Fibroblast of gingiva (primary cell): ENCODE measurements around the gene FAM131B.
"Not testable (repeated sequence)": the region's sequence is repeated elsewhere in the genome, so short reads cannot be mapped to it uniquely, and the experiment has no call there.

ENCODE experiments used
- DNase-seq: peaks from one replicate; pipeline ENCODE4 v3.0.0-alpha.2; 2011; ENCODE audit warnings: low read depth

Gene FAM131B

DNA sequence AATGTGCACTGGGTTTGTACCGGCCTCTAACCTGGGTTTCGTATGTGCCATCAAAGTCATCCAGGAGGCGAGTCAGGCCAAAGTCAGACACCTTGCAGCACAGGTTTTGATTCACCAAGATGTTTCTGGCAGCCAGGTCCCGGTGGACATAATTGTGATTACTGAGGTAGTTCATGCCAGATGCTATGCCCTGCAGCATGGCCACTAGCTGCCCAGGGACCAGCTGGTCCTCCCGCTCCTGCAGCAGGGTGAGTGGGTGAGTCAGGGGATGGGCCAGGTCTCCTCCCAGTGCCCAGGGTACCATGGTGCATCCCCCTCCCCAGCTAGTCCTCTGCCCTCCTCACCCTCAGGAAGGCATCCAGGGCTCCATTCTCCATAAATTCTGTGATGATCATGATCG is 32.3 kb upstream of the FAM131B start:
- no peak for DNase-seq

DNA sequence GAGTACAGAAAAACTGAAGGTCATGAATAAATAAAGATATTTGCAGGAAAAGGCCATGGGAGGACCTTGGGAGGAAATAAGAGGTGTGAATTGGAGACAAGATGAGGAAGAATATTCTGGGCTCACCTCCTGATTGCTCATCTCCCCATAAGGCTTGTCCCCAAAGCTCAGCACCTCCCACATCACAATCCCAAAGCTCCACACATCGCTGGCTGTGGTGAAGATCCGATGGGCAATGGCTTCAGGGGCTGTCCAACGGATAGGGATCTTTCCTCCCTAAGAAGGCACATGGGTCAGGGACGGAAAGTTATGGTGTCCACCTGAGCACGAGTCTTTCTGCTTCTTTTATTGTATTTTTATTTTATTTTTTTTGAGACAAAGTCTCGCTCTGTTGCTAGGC is 31.6 kb upstream of the FAM131B start:
- no peak for DNase-seq

DNA sequence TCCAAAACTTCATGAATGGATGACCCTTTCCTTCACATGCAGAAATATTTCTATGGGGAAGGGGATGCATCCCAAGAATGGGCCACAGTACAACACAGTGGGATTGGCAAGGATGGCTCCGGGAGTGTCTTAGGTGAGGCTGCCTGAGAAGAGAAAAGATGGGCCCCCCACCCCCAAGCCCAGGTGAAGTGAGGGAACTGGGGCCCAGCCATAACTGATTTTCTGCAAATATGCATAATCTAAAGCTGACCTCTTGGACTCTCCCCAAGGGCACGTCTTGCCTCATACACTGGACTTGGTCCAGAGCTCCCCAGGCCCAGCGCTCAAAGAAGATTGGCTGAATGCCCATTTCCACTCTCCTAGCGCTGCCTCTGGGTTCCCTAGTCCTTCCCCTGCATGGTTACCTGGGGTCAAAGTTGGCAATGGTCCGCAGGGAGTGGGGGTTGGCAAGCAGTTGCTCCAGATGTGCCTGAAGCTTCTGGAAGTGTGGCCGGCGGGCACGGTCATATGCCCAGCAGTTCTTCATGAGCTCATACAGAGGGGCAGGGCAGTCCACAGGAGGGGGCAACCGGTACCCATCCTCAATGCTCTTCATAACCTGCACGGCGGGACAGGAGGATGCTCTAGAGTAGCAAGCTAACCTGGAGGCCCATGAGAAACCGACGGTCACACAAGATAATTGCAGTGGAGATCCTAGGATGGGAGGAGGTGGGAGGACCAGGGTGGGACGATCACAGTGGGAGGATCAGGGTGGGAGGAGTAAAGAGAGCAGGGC is 30.9 kb upstream of the FAM131B start:
- DNase-seq = peak; percentile 26

DNA sequence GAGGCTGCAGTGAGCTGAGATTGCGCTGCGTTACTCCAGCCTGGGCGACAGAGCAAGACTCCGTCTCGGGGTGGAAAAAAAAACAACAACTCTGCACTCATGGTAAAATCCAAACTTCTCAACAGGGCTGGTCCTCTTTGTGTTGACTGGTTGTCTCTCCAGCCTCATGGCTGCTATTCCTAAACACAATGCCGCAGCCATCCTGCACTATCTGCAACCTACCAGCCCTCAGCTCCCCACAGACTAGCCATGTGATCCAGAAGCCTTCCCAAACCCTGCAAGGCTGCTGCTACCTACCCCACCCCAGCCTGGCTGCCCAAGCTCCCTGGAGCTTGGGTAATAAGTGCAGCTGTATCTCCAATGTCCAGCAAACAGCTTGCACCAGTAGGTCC is 30.4 kb upstream of the FAM131B start:
- DNase-seq = no peak

DNA sequence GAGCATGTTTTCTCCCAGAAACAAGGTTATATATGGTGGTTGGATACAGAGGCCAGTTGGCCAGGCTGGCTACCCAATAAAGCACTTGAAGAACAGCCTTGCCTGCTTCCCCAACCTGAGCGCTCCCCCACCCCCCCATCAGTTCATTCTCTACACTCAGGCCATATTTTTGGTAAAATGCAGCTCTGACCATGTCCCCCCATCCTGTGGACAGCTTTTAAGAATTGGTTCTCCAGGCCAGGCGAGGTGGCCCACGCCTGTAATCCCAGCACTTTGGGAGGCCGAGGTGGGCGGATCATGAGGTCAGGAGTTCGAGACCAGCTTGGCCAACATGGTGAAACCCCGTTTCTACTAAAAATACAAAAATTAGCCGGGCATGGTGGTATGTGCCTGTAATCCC is 29.9 kb upstream of the FAM131B start:
- not testable (repeated sequence) for DNase-seq

DNA sequence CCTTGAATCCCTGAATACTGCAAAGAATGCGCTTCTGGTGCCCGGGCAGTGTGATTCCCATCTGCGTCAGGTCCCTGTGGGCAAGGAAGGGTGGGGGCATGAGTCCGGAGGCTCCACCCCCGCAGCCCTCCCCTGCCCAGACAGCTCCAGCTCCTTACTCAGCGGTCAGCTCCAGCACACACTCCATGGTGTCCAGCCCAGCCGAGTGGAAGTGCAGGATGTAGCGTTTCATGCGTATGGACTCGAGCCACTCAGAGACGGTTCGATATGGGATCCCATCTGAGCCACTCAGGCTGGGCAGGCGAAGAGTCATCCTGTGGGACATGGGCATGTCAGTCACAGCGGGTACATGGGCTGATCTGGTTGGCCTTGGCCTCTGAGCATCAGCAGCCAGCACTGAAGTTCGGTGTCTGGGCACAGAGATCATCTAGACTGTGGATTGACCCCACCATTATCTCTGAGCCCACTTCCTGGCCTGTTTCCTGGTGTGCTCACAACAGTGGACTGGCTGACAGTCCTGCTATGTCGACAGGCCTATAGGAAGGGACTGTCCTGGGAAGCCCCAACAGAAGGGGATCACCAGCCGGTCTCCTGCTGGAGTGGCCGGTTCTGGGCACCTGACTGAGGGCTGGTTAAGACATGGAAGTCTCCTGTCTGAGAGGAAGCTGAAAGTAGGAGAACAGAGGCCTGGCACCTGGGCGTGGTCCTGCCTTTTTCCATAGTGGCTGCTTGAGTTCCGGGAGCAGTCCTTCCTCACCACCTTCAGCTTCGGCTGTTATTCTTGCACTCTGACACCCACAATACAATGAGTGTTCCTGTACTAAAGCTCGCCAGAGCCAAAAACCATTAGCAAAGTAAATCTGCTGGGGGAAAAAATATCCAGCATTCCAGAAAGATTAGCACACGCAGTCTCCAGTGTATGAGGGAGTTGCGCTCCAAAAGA is 29.2 kb upstream of the FAM131B start:
- DNase-seq = peak; percentile 60

DNA sequence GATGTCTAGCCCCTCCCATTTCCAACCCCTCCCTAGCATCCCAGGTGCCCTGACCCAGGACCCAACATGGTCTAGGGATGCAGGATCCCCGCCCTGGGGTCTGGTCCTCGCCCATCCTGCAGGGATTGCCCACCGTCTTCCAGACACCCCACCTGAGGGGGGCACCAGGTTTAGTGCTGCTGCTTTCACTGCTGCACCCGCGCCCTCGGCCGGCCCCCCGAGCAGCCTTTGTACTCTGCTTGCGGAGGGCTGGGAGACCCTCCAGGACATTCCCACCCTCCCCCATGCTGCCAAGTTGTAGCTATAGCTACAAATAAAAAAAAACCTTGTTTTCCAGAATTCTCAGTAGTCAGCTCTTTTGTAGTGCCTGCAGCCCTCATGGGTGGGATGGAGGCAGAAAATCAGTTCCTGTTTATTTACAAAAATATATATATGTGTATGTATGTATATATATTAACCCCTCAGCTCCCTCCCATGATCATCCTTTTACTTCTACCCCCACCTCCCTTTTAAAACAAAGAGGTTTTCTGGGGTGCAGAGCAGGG is 28.3 kb upstream of the FAM131B start:
- no peak for DNase-seq

DNA sequence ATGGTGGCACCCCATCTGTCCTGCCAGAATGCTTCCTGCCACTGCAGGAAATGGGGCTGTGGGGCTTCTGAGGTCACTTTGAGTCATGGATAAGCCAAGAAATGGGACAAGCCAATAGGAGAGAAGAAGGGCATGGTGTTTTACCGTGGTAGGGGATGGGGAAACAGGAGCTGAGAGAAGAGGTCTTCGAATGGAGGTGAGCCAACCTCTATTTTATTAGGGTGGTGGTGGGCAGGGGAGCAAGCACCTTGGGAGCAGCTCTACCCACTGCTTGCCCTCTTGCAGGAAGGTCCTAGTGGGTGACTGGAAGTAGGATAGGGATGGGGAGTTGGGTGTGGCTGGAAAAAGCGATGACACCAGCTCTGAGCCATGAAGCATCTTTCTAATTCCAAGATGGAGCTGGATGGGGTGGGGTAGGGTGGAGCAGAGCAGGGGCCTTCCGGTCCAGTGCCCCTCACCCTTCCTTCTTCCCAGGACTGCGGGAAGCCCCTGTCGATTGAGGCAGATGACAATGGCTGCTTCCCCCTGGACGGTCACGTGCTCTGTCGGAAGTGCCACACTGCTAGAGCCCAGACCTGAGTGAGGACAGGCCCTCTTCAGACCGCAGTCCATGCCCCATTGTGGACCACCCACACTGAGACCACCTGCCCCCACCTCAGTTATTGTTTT is 27.7 kb upstream of the FAM131B start:
- no peak for DNase-seq

DNA sequence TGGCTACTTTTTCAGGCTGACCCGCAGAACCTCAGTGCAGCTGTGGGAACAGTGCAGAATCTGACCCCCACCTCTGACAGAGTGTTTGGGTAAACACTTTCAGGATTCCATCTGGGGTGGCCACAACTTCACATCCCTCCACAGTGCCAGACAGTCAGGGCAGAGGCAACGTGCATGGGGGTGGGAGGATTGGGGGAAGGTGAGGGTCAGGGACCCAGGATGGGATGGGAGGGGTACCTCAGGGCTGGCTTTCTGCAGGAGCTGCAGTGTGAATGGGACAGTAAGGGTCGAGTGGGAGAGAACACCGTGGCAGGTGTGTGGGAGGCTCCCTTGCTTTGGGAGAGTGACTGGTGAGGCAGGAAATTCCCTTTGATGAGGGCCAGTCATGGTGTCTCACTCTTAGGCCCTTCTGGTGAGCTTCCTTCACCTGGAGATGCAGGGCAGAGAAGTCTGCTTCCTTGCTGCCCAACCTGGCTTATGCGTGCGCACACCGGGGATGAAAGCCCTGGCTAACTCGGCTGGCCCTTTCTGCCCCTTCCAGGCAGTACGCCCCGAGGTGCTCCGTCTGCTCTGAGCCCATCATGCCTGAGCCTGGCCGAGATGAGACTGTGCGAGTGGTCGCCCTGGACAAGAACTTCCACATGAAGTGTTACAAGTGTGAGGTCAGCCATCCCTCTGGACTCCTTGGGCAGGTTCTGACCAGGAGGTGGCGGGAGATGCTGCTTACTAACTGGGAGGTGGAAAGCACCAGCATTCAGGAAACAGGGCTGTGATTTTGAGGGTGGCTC is 27.0 kb upstream of the FAM131B start:
- no peak for DNase-seq

DNA sequence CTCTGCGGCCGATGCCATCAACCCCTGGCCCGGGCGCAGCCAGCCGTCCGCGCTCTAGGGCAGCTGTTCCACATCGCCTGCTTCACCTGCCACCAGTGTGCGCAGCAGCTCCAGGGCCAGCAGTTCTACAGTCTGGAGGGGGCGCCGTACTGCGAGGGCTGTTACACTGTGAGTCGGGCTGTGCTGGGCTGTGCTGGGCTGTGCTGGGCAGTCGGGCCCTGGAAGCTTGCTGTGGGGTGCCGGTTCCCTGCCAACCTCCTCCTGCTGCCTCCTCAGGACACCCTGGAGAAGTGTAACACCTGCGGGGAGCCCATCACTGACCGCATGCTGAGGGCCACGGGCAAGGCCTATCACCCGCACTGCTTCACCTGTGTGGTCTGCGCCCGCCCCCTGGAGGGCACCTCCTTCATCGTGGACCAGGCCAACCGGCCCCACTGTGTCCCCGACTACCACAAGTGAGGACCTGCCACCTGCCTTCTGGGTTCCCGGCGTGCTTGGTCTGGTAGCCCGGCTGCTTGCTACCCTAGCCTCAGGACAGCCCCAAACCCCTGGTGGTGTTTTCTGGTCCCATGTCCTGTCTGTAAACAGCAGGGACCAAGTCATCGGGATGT is 26.1 kb upstream of the FAM131B start:
- DNase-seq = no peak

DNA sequence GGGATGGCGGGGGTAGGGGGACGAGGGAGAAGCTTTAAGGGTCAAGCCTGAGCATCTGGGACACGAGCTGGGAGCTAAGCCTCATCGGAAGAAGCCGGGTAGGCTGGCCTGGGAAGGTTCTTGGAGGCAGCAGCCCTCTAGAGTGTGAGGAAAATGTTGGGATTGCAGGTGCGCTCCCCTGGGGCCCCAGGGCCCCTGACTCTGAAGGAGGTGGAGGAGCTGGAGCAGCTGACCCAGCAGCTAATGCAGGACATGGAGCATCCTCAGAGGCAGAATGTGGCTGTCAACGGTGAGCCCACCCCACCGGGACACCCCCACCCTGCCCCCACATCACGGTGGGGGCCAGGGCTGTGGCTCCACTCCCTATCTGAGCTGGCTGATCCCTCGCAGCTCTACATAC is 25.5 kb upstream of the FAM131B start:
- DNase-seq = no peak

DNA sequence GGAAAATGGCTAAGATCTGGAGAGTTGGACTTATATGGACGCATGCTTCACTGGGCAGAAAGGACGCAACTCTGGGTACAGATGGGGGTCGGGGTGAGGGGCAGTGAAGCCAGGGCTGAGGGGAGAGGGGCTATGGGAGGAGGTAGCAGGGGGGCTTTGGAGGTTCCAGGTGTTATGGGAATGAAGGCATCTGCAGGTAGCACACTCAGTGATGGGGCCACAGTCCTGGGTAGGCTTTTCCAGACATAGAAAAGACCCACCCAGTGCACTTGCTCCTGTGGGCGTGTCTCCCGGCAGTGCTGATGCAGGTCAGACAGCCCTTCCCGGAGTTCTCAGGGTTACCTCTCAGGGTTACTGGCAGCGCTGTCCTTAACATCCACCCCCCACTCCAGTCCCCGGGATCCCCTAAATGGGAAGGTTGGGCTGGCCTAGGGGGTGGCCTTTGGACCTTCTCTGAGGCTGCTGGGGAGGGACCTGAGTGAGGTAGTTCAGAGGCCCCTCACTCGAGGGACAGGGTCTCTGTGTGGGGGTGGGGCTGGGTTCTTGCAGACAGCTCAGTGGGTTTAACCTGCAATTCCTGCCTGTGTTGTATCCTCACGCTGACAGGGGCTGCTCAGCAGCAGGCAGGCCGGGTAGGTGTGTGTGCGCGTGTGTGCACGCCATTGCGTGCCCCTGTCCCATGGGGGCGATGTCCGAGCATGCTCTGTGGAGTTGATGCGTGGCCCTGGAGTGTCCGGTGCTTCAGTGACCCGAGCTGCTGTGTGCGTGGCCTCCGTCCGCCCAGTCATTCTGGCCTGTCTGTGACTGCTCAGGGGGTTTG is 24.9 kb upstream of the FAM131B start:
- no peak for DNase-seq

DNA sequence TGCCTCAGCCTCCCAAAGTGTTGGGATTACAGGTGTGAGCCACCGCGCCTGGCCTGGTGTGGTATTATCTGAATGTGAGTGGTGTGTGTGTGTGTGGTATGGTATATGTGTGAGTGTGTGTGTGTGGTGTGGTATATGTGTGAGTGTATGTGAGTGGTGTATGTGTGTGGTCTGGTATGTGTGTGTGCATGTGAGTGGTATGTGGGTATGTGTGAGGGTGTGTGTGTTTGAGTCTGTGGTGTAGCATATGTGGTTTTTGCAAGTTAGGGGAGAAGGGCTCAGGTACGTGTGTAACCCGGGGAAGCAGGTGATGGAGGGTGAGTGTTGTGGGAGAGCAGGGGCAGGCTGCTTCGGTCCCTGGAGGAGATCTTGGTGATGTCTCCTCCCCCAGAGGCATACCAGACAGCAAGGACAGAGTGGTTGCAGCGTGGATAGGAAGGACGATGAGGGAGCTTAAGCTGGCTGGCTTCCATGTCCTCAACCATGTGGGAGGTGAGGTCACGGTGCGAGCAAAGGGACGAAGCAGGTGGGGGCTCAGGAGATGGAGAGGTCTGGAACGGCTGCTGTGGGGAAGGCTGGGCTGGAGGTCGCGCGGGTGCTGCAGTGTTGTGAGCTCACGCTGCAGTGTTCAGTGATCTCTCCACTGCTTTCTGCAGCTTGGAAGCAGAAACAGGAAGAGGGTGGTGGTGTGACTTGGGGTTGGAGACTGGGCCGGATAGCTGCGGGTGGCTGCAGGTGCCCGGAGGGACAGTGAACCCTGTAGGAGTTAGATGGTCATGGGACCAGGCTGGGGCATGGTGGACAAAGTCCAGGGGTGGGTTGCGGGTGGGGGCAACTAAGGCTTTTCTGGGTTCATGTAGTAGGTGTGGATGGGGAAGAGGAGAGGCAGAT is 23.6 kb upstream of the FAM131B start:
- DNase-seq = no peak

DNA sequence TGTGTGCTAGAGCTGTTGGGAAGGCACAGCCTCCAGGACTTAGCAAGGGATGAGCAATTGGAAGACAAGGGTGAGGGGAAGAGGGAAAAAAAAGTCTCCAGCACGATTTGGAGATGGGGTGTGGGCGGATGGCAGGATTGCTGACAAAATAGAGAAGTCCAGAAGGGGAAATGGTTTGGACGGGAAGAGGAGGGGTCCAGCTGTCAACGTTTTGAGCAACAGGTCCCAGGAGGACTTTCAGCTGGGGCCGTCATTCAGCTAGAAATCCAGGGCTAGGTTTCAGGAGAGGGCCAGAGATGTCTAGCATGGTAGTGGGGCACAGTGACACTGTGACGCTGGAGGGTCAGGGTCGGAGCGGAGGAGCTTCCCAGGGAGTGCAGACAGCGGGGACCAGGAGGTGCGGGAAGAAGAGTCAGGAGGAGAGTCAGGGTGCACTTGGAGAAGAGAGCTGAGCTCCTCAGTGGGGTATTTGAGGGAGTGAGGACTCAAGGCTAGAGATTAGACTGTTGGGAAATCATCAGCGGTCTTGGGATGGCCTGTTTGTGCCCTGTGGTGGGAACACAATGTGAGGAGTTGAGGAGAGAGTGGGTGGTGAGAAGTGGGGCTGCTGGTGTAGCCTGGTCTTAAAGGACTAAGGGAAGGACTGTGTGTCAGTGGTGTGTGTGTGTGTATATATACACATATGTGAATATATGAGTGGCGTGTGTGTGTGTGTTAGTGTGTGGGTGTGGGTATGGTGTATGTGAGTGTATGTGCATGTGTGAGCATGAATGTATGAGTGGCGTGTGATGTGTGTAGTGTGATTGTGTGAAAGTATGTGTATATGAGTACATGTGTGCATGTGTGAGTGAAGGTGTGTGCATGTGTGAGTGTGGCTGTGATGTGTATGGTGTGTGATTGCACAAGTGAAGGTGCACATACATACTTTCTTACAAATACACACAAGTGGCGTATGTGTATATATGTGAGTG is 22.4 kb upstream of the FAM131B start:
- no peak for DNase-seq

DNA sequence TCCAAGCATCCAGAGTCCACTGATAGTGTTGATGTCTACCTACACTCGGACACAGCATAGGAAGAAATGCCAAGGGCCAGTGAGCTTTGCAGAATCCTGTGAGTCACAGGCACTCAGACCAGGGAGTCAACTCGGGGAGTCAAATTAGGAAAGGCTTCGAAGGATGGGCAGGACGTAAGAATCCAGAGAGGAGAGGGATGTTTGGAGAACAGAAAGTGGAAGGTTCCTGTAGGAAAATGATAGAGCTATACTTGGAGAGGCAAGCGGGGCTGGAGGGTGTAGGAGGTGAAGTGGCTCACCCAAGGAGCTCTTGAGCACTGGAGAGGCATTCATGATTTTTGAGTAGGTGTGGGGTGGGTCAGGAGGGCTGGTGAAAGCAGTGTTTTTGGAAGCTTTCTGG is 21.6 kb upstream of the FAM131B start:
- DNase-seq = no peak

DNA sequence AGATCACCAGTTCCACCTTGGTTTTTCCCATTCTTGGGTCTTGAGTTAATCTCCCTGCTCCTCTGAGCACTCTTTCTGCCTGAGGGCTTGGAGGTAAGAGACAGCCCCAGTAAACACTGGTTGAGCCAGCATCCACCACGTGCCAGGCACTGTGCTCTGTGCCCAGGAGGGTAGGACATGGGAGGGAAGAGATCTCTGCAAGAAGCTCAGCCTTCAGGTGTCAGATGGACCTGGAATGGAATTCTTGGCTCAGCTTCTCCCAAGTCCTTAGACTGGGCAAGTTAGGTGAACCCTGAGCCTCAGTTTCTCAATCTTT is 21.1 kb upstream of the FAM131B start:
- DNase-seq = no peak

DNA sequence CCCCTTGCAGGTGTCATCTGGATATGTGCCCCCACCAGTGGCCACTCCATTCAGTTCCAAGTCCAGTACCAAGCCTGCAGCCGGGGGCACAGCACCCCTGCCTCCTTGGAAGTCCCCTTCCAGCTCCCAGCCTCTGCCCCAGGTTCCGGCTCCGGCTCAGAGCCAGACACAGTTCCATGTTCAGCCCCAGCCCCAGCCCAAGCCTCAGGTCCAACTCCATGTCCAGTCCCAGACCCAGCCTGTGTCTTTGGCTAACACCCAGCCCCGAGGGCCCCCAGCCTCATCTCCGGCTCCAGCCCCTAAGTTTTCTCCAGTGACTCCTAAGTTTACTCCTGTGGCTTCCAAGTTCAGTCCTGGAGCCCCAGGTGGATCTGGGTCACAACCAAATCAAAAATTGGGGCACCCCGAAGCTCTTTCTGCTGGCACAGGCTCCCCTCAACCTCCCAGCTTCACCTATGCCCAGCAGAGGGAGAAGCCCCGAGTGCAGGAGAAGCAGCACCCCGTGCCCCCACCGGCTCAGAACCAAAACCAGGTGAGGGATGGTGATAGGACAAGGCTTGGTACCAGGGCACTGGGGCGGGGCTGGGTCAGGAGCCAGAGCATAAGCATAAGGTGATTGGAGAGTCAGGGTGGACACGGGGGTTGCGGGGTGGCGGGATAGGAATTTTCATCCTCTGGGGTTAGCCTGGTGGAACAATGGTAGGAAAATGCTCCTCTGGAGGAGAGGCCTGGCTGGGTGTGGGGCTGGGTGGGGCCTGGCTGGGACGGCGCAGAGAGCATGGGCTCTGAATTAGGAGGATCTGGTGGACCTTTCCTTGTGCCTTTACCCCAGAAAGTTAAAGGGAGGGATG is 20.5 kb upstream of the FAM131B start:
- DNase-seq = no peak
